AG08395 (cell line): Measurements from ENCODE around the gene HOXB4.
A peak's percentile ranks its signal among the peaks of the same experiment; 100 is the strongest.

ENCODE experiments used
- DNase-seq: peaks from one replicate; pipeline ENCODE4 v3.0.0; 2012; ENCODE audit warnings: mixed read lengths, low spot score

HOXB4 gene

GRCh38 chr17:48577946-48578615, at the start of gene HOXB4:
Gene HOXB4 (minus strand): TSS chr17:48578350. CDS start chr17:48578319, 31 bp downstream.
- no peak for DNase-seq

GRCh38 chr17:48627118-48627597, 49.0 kb upstream of the HOXB4 start:
- DNase-seq: no peak

GRCh38 chr17:48626245-48627117, 48.3 kb upstream of the HOXB4 start, which contains the start of gene HOXB9:
Gene HOXB9 (minus strand): TSS chr17:48626358. CDS start chr17:48626269, 89 bp downstream.
- peak; percentile 71 for DNase-seq

GRCh38 chr17:48625495-48626244, 47.5 kb upstream of the HOXB4 start:
- DNase-seq: peak; percentile 66

GRCh38 chr17:48624544-48625494, 46.7 kb upstream of the HOXB4 start:
- peak; percentile 64 for DNase-seq

GRCh38 chr17:48624118-48624517, 46.0 kb upstream of the HOXB4 start:
- DNase-seq: no peak

GRCh38 chr17:48623583-48623982, 45.4 kb upstream of the HOXB4 start:
- DNase-seq: no peak

GRCh38 chr17:48622857-48623256, 44.7 kb upstream of the HOXB4 start:
- no peak for DNase-seq

- DNase-seq: no peak
Measured at GRCh38 chr17:48621410-48622392, 43.6 kb upstream of the HOXB4 start.

- DNase-seq: no peak
Measured at GRCh38 chr17:48620461-48621139, 42.5 kb upstream of the HOXB4 start.

GRCh38 chr17:48619826-48620449, 41.8 kb upstream of the HOXB4 start:
- no peak for DNase-seq

GRCh38 chr17:48618256-48618896, 40.2 kb upstream of the HOXB4 start:
- DNase-seq: peak; percentile 95

- no peak for DNase-seq
Measured at GRCh38 chr17:48617471-48618255, 39.5 kb upstream of the HOXB4 start.

- no peak for DNase-seq
Measured at GRCh38 chr17:48616717-48617470, 38.7 kb upstream of the HOXB4 start.

GRCh38 chr17:48615963-48616716, 38.0 kb upstream of the HOXB4 start:
- DNase-seq: no peak
